ENCODE measurements around the gene CAD. TPM values are rescaled to one million over a fixed set of nuclear protein-coding genes. Genes with fewer than 3 reads are reported as not detected.
"Not testable (repeated sequence)": the region's sequence is repeated elsewhere in the genome, so short reads cannot be mapped to it uniquely, and the experiment has no call there.

Gene CAD
- total and polyA plus RNA-seq, 10 donors: 10.9 to 38.8 (median 25.0) TPM

GRCh38 chr2:27174638-27175037, 42.5 kb upstream of the CAD start:
- intact Hi-C loops (cut with DNase I; ENCODE audit: low total_unique reads): no loop called here
- DNase-seq: no peak

GRCh38 chr2:27175330-27175729, 41.8 kb upstream of the CAD start:
- DNase-seq: no peak
- Histone ChIP-seq H3K36me3 (no peaks in the 10 kb centered on the region), H3K9me3 (no peaks in the 10 kb centered on the region), H3K4me3 (no peak overlapping the region), H3K27ac (no peak overlapping the region), H3K27me3 (replicated peaks in 1 of 7) (peaks cover 0 to 38% (median 9%) of the 10 kb centered on the region in 7 donors), H3K4me1 (peaks cover 0 to 8% (median under 1%) of the 10 kb centered on the region in 6 donors)
- TF ChIP-seq POLR2AphosphoS5 (IDR thresholded peaks at IDR 0.05) (no peak), CTCF (IDR thresholded peaks at IDR 0.05 in 8 of 11, conservative IDR thresholded peaks at IDR 0.05 in 3 of 11) (no peak), POLR2A (IDR thresholded peaks at IDR 0.05) (no peak)
- intact Hi-C loops (cut with DNase I; ENCODE audit: low total_unique reads): no loop called here
- 67 to 73% (median 69%) methylated on average over 8 of the region's 8 CpGs for WGBS, 5 donors

More at GRCh38 chr2:27174638-27175037, 42.5 kb upstream of the CAD start:
- Histone ChIP-seq H3K9me3 (no peaks in the 10 kb centered on the region), H3K27me3 (replicated peaks in 1 of 7) (peaks cover 0 to 39% (median 3%) of the 10 kb centered on the region in 7 donors), H3K27ac (no peak overlapping the region), H3K36me3 (no peaks in the 10 kb centered on the region), H3K4me1 (peaks cover 0 to 12% (median 7%) of the 10 kb centered on the region in 6 donors), H3K4me3 (no peak overlapping the region)
- 67 to 85% (median 78%) methylated on average over 6 of the region's 6 CpGs for WGBS, 5 donors
- TF ChIP-seq CTCF (IDR thresholded peaks at IDR 0.05 in 8 of 11, conservative IDR thresholded peaks at IDR 0.05 in 3 of 11) (no peak), POLR2AphosphoS5 (IDR thresholded peaks at IDR 0.05) (no peak), POLR2A (IDR thresholded peaks at IDR 0.05) (no peak)

GRCh38 chr2:27175781-27176180, 41.4 kb upstream of the CAD start:
- H3K4me1 ChIP-seq; intact Hi-C loops (cut with DNase I; ENCODE audit: low total_unique reads); H3K36me3 ChIP-seq; H3K9me3 ChIP-seq; DNase-seq; H3K27ac ChIP-seq; H3K4me3 ChIP-seq: not testable (repeated sequence)
- peaks cover 0 to 38% (median 9%) of the 10 kb centered on the region in 7 donors for H3K27me3 ChIP-seq (replicated peaks in 1 of 7)
- WGBS, 5 donors: 80 to 94% (median 87%) methylated on average over 4 of the region's 4 CpGs

- intact Hi-C loops (cut with DNase I; ENCODE audit: low total_unique reads): no loop called here
- TF ChIP-seq POLR2AphosphoS5 (IDR thresholded peaks at IDR 0.05): no peak
- TF ChIP-seq CTCF (IDR thresholded peaks at IDR 0.05 in 8 of 11, conservative IDR thresholded peaks at IDR 0.05 in 3 of 11): no peak
- TF ChIP-seq POLR2A (IDR thresholded peaks at IDR 0.05): no peak
- no peak for DNase-seq
- Histone ChIP-seq H3K36me3 (no peaks in the 10 kb centered on the region), H3K9me3 (no peaks in the 10 kb centered on the region), H3K27ac (no peak overlapping the region), H3K27me3 (replicated peaks in 1 of 7) (peaks cover 0 to 47% (median 9%) of the 10 kb centered on the region in 7 donors), H3K4me1 (peaks cover 0 to 3% (median 0%) of the 10 kb centered on the region in 6 donors), H3K4me3 (no peak overlapping the region)
- WGBS, 5 donors: 79 to 86% (median 82%) methylated on average over 15 of the region's 15 CpGs
Measured at GRCh38 chr2:27177441-27178351, 39.5 kb upstream of the CAD start.

Measured in spleen (tissue), 11 donors.